ENCODE results near the gene RFX3. TPM values are rescaled to one million over a fixed set of nuclear protein-coding genes. Genes with fewer than 3 reads are reported as not detected.

RFX3 gene
- total and polyA plus RNA-seq, 2 experiments from 2014 or later = 5.8 to 7.9 TPM

DNA sequence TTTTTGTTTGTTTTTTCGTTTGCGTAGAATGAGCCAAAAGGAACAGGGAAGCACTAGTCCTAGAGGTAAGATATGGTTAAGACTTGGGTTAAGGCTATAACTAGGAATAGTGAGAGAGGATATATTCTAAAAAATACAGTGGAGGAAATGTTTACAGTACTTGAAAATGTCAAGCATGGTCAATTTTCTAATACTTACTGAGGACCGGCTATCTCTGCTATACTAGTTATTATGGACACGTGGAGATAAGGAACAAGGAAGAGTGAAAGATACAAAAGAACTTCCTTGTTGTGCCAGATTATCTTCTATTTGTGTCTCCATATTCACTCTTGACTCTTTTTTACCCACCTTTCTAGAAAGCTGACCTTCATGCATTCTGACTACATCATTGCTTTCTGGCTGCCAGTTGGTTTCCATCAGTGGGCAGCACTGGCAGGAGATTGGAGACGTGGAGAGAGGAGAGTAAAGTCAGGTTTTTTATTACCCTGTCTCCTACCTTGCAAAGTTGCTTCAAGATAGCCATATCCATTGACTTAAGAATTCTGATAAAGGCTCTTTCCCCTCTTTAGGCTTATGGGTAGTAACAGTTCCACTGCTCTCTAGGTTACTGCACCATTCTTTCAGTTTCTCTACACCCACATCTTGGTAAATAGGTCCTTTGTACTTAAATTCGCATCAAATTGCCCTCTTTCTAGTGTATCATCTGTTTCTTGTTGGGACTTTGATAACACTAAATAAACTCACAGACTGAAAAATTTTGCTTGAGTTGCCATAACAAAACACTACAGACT lies 9.0 kb upstream of the RFX3 start:
- Histone ChIP-seq H3K9me2 (replicated peaks; ENCODE audit: insufficient read depth) (no peaks in the 10 kb centered on the region), H4K20me1 (ENCODE audit: insufficient read depth, poor library complexity, severe bottlenecking) (no peaks in the 10 kb centered on the region), H3K4me2 (no peak overlapping the region), H2AFZ (no peak overlapping the region), H3K27ac (no peak overlapping the region), H3K79me2 (peaks cover 4% of the 10 kb centered on the region), H3K4me1 (ENCODE audit: insufficient read depth) (no peaks in the 10 kb centered on the region), H3K4me3 (no peak overlapping the region), H3K9me3 (ENCODE audit: low read depth) (no peaks in the 10 kb centered on the region), H3K27me3 (no peaks in the 10 kb centered on the region), H3K36me3 (replicated peaks; ENCODE audit: insufficient read depth, low read depth) (no peaks in the 10 kb centered on the region)
- DNase-seq (ENCODE audit: low spot score) = no peak
- 86% methylated on average over 6 of the region's 6 CpGs for WGBS (ENCODE audit: low lambda C conversion rate, missing lambda C conversion rate)
- TF ChIP-seq, protein P1, sequence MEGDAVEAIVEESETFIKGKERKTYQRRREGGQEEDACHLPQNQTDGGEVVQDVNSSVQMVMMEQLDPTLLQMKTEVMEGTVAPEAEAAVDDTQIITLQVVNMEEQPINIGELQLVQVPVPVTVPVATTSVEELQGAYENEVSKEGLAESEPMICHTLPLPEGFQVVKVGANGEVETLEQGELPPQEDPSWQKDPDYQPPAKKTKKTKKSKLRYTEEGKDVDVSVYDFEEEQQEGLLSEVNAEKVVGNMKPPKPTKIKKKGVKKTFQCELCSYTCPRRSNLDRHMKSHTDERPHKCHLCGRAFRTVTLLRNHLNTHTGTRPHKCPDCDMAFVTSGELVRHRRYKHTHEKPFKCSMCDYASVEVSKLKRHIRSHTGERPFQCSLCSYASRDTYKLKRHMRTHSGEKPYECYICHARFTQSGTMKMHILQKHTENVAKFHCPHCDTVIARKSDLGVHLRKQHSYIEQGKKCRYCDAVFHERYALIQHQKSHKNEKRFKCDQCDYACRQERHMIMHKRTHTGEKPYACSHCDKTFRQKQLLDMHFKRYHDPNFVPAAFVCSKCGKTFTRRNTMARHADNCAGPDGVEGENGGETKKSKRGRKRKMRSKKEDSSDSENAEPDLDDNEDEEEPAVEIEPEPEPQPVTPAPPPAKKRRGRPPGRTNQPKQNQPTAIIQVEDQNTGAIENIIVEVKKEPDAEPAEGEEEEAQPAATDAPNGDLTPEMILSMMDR (IDR thresholded peaks at IDR 0.05; ENCODE audit: poor library complexity) = no peak
- TF ChIP-seq EZH2phosphoT487 (IDR thresholded peaks at IDR 0.05; ENCODE audit: low read depth, severe bottlenecking, unreplicated experiment) = no peak

DNA sequence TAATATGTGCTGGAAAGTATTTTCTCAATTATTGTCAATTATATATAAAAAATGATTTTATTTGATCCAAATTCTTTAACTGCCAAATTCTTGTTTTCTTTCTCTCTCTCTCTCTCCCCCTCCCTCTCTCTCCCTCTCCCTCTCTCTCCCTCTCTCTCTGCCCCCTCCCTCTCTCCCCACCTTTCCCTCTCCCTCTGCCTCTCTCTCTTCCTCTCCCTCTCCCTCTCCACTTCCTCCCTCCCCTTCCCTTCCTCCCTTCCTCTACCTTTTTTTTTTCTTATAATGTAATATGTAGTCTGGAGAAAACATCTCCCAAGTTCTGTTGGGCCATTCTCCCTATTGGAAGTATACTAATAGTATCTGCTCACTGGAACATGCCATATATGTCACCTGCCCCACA lies 6.4 kb upstream of the RFX3 start:
- H3K27me3 ChIP-seq = no peaks in the 10 kb centered on the region
- no peak overlapping the region for H2AFZ ChIP-seq
- peaks cover 30% of the 10 kb centered on the region for H3K79me2 ChIP-seq
- H3K4me2 ChIP-seq = no peak overlapping the region
- H3K4me3 ChIP-seq = no peak overlapping the region
- peaks cover 8% of the 10 kb centered on the region for H3K4me1 ChIP-seq (ENCODE audit: insufficient read depth)
- DNase-seq (ENCODE audit: low spot score) = no peak
- H3K9me2 ChIP-seq (replicated peaks; ENCODE audit: insufficient read depth) = no peaks in the 10 kb centered on the region
- no peaks in the 10 kb centered on the region for H3K36me3 ChIP-seq (replicated peaks; ENCODE audit: insufficient read depth, low read depth)
- H4K20me1 ChIP-seq (ENCODE audit: insufficient read depth, poor library complexity, severe bottlenecking) = no peaks in the 10 kb centered on the region
- no peaks in the 10 kb centered on the region for H3K9me3 ChIP-seq (ENCODE audit: low read depth)
- H3K27ac ChIP-seq = no peak overlapping the region
- TF ChIP-seq, protein P1 (IDR thresholded peaks at IDR 0.05; ENCODE audit: poor library complexity) = no peak
- TF ChIP-seq EZH2phosphoT487 (IDR thresholded peaks at IDR 0.05; ENCODE audit: low read depth, severe bottlenecking, unreplicated experiment) (no peak), EZH2 (IDR thresholded peaks at IDR 0.05; ENCODE audit: borderline replicate concordance) (no peak)

DNA sequence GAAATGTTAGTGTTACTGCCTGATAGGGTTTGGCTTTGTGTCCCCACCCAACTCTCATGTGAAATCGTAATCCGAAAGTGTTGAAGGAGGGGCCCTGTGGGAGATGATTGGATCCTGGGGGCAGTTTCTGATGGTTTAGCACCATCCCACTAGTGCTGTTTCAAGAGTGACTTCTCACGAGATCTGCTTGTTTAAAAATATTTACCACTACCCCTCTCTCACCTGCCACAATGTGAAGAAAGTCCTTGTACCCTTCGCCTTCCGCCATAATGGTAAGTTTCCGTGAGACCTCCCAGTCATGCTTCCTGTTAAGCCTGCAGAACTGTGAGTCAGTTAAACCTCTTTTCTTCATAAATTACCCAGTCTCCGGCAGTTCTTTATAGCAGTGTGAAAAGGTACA lies 2.6 kb upstream of the RFX3 start:
- Histone ChIP-seq H3K9me3 (ENCODE audit: low read depth) (no peaks in the 10 kb centered on the region), H3K4me1 (ENCODE audit: insufficient read depth) (peaks cover 8% of the 10 kb centered on the region), H3K9me2 (replicated peaks; ENCODE audit: insufficient read depth) (no peaks in the 10 kb centered on the region), H3K4me3 (no peak overlapping the region), H2AFZ (no peak overlapping the region), H3K27ac (no peak overlapping the region), H3K36me3 (replicated peaks; ENCODE audit: insufficient read depth, low read depth) (no peaks in the 10 kb centered on the region), H3K4me2 (peak overlapping the region; percentile 79), H4K20me1 (ENCODE audit: insufficient read depth, poor library complexity, severe bottlenecking) (no peaks in the 10 kb centered on the region), H3K27me3 (no peaks in the 10 kb centered on the region), H3K79me2 (peaks cover 48% of the 10 kb centered on the region)
- WGBS (ENCODE audit: low lambda C conversion rate, missing lambda C conversion rate) = 97% methylated on average over 7 of the region's 7 CpGs
- DNase-seq (ENCODE audit: low spot score) = no peak
- no peak for TF ChIP-seq EZH2 (IDR thresholded peaks at IDR 0.05; ENCODE audit: borderline replicate concordance)
- TF ChIP-seq EZH2phosphoT487 (IDR thresholded peaks at IDR 0.05; ENCODE audit: low read depth, severe bottlenecking, unreplicated experiment) = no peak
- TF ChIP-seq, protein P1 (IDR thresholded peaks at IDR 0.05; ENCODE audit: poor library complexity) = no peak
